HG03159 (cell line): ENCODE measurements around the gene TTC16.

Experiments
- ATAC-seq: cut with Tn5 transposase; IDR thresholded peaks from one replicate; pipeline ENCODE4 v1.9.1; 2021; ENCODE audit warnings: mild to moderate bottlenecking, moderate library complexity; ENCODE audit not compliant: unreplicated experiment

TTC16 gene

GRCh38 chr9:127762111-127762676, 46.3 kb downstream of the TTC16 start:
- ATAC-seq: no peak

GRCh38 chr9:127763918-127764384, 48.1 kb downstream of the TTC16 start:
- ATAC-seq: no peak

GRCh38 chr9:127765418-127765817, 49.5 kb downstream of the TTC16 start:
- ATAC-seq: no peak

GRCh38 chr9:127767410-127767809, 51.5 kb downstream of the TTC16 start:
- ATAC-seq: no peak

- no peak for ATAC-seq
These were observed 52.0 kb downstream of the TTC16 start for GRCh38 chr9:127767909-127768331.

GRCh38 chr9:127768698-127769097, 52.8 kb downstream of the TTC16 start:
- ATAC-seq: no peak

GRCh38 chr9:127769101-127769500, 53.2 kb downstream of the TTC16 start:
- no peak for ATAC-seq

- no peak for ATAC-seq
These were observed 54.2 kb downstream of the TTC16 start for GRCh38 chr9:127769929-127770582.

GRCh38 chr9:127770583-127770904, 54.7 kb downstream of the TTC16 start:
- no peak for ATAC-seq

- peak; percentile 82 for ATAC-seq
These were observed 55.2 kb downstream of the TTC16 start for GRCh38 chr9:127770905-127771569.

- no peak for ATAC-seq
These were observed 55.8 kb downstream of the TTC16 start for GRCh38 chr9:127771570-127772189.

- ATAC-seq: no peak
These were observed 56.7 kb downstream of the TTC16 start for GRCh38 chr9:127772603-127773002.

- ATAC-seq: no peak
These were observed 57.4 kb downstream of the TTC16 start for GRCh38 chr9:127773272-127773671.

- no peak for ATAC-seq
These were observed 58.1 kb downstream of the TTC16 start for GRCh38 chr9:127773981-127774380.

GRCh38 chr9:127776195-127776923, 60.5 kb downstream of the TTC16 start:
- no peak for ATAC-seq

- no peak for ATAC-seq
These were observed 61.0 kb downstream of the TTC16 start for GRCh38 chr9:127776924-127777289.

GRCh38 chr9:127777368-127777980, 61.6 kb downstream of the TTC16 start:
- ATAC-seq: no peak

GRCh38 chr9:127778280-127779135, 62.6 kb downstream of the TTC16 start, which contains the start of gene SH2D3C:
TSS of gene SH2D3C (minus strand) at chr9:127778666. CDS start at chr9:127778627, 39 bp downstream.
- peak; percentile 30 for ATAC-seq

GRCh38 chr9:127779136-127779981, 63.5 kb downstream of the TTC16 start:
- peak; percentile 41 for ATAC-seq
